GM12878 (cell line): ENCODE data around the gene NFIX. TPM values are rescaled to one million over a fixed set of nuclear protein-coding genes. Genes with fewer than 3 reads are reported as not detected.

ENCODE experiments used
- ASH2L ChIP-seq: fragments of 300-600, 200-600 bp; sonication (generic); IDR thresholded peaks from 2 replicates; pipeline ENCODE4 v1.6.1; 2017; ENCODE audit warnings: low read depth, mild to moderate bottlenecking, borderline replicate concordance
- EZH2 ChIP-seq: IDR thresholded peaks from 2 replicates; pipeline ENCODE4 v1.6.1; 2012; ENCODE audit warnings: low read depth, mild to moderate bottlenecking, control low read depth, inconsistent platforms, low read length, borderline replicate concordance; ENCODE audit not compliant: control insufficient read depth
- GATAD2B ChIP-seq: fragments of 450-650 bp; conservative IDR thresholded peaks from 2 replicates; pipeline ENCODE4 v1.6.1; 2017; ENCODE audit warnings: low read depth, mild to moderate bottlenecking, moderate library complexity
- HCFC1 ChIP-seq: fragments of 150-350 bp; IDR thresholded peaks from 2 replicates; pipeline ENCODE4 v1.6.1; 2014; ENCODE audit warnings: low read length
- IKZF2 ChIP-seq, 2 experiments: fragments of 450-650 bp; IDR thresholded peaks; 2 replicates each; pipeline ENCODE4 v1.6.1; 2017; ENCODE audit warnings: mild to moderate bottlenecking in 2 of 2, moderate library complexity in 2 of 2
- JUNB ChIP-seq: IDR thresholded peaks from 2 replicates; pipeline ENCODE4 v1.6.1; 2016; ENCODE audit warnings: antibody characterized with exemption, mild to moderate bottlenecking
- KAT2A ChIP-seq: conservative IDR thresholded peaks from 2 replicates; pipeline ENCODE4 v1.6.1; 2011; ENCODE audit warnings: low read depth, low read length; ENCODE audit not compliant: control insufficient read depth
- KDM1A ChIP-seq: fragments of 200-600 bp; sonication (generic); IDR thresholded peaks from 2 replicates; pipeline ENCODE4 v1.6.1; 2016; ENCODE audit warnings: borderline replicate concordance
- MEF2B ChIP-seq: fragments of 450-650 bp; IDR thresholded peaks from 2 replicates; pipeline ENCODE4 v1.6.1; 2018; ENCODE audit warnings: mild to moderate bottlenecking, moderate library complexity; ENCODE audit not compliant: partially characterized antibody, poor library complexity, severe bottlenecking
- NFXL1 ChIP-seq: fragments of 450-650 bp; IDR thresholded peaks from 2 replicates; pipeline ENCODE4 v1.6.1; 2017; ENCODE audit warnings: antibody characterized with exemption, mild to moderate bottlenecking, borderline replicate concordance
- NFYA ChIP-seq: IDR thresholded peaks from 2 replicates; pipeline ENCODE4 v1.6.1; 2011; ENCODE audit warnings: low read depth, mild to moderate bottlenecking, low read length, improper control_type of control experiment, borderline replicate concordance
- NFYB ChIP-seq: IDR thresholded peaks from 2 replicates; pipeline ENCODE4 v1.6.1; 2011; ENCODE audit warnings: low read depth, mild to moderate bottlenecking, low read length, improper control_type of control experiment, moderate library complexity; ENCODE audit not compliant: insufficient read depth
- NR2C2 ChIP-seq: IDR thresholded peaks from 2 replicates; pipeline ENCODE4 v1.6.1; 2011; ENCODE audit warnings: borderline replicate concordance, low read depth; ENCODE audit not compliant: control insufficient read depth, insufficient read length
- NRF1 ChIP-seq: conservative IDR thresholded peaks from 2 replicates; pipeline ENCODE4 v1.6.1; 2011; ENCODE audit warnings: mild to moderate bottlenecking, low read depth, low read length, improper control_type of control experiment
- POLR2A ChIP-seq: IDR thresholded peaks from 2 replicates; pipeline ENCODE4 v1.6.1; 2011; ENCODE audit warnings: low read depth, mild to moderate bottlenecking, low read length
- RAD51 ChIP-seq: fragments of 450-650 bp; IDR thresholded peaks from 2 replicates; pipeline ENCODE4 v1.6.1; 2016; ENCODE audit warnings: moderate library complexity, mild to moderate bottlenecking, inconsistent platforms
- SMARCA5 ChIP-seq: fragments of 450-650 bp; IDR thresholded peaks from 2 replicates; pipeline ENCODE4 v1.6.1; 2017; ENCODE audit warnings: mild to moderate bottlenecking
- SRF ChIP-seq, 2 experiments: IDR thresholded peaks; 2 replicates each; pipeline ENCODE4 v1.6.1; 2011; ENCODE audit warnings: low read depth in 2 of 2, low read length in 2 of 2, mild to moderate bottlenecking in 1 of 2, moderate library complexity in 1 of 2
- YBX1 ChIP-seq: fragments of 450-650 bp; IDR thresholded peaks from 2 replicates; pipeline ENCODE4 v1.6.1; 2016; ENCODE audit warnings: antibody characterized with exemption
- ZSCAN29 ChIP-seq: fragments of 450-650 bp; IDR thresholded peaks from 2 replicates; pipeline ENCODE4 v1.6.1; 2017; ENCODE audit warnings: mild to moderate bottlenecking, moderate library complexity
- polyA plus RNA-seq, 11 experiments: library from polyadenylated mRNA; depleted of rRNA in 4 of 11; unstranded in 6 of 11; stranded (reverse) in 5 of 11; fragments of >200 nt; fragmentation: Nextera tagmentation in 4 of 11; fragmentation: Illumina TruSeq in 1 of 11; extraction: Ambion mirVana in 4 of 11; extraction: Trizol in 1 of 11; gene quantifications; 1 replicate in 1 of 11; 2 replicates in 10 of 11; pipeline versions ENCODE4 v1.2.1 to v1.2.3, GENCODE V29; 2011 to 2016; ENCODE audit warnings: inconsistent platforms in 2 of 11, missing spikeins in 2 of 11, low read depth in 1 of 11
- total RNA-seq, 4 experiments: library from RNA; depleted of rRNA in 3 of 4; stranded (reverse); fragments of >200 nt in 3 of 4; fragmentation: Illumina TruSeq in 1 of 4; extraction: Trizol in 1 of 4; gene quantifications; 2 replicates each; pipeline versions ENCODE4 v1.2.1 to v1.2.3, GENCODE V29; 2013 to 2021
- TF ChIP-seq, protein P1 (sequence below): IDR thresholded peaks from 2 replicates; pipeline ENCODE4 v1.6.1; 2011; ENCODE audit warnings: low read depth, low read length, improper control_type of control experiment, borderline replicate concordance
- TF ChIP-seq, protein P2 (sequence below): fragments of 450-650 bp; IDR thresholded peaks from 2 replicates; pipeline ENCODE4 v1.6.1; 2016; ENCODE audit warnings: mild to moderate bottlenecking, moderate library complexity, borderline replicate concordance
- TF ChIP-seq, protein P3 (sequence below): fragments of 450-650 bp; conservative IDR thresholded peaks from 2 replicates; pipeline ENCODE4 v1.6.1; 2017; ENCODE audit warnings: mild to moderate bottlenecking, moderate library complexity

The NFIX gene
- total and polyA plus RNA-seq, 10 of the 15 experiments (the other 5 are each of a cell fraction or from before 2014, with no cell fraction given): 0.02 to 2.2 (median 0.28) TPM

DNA sequence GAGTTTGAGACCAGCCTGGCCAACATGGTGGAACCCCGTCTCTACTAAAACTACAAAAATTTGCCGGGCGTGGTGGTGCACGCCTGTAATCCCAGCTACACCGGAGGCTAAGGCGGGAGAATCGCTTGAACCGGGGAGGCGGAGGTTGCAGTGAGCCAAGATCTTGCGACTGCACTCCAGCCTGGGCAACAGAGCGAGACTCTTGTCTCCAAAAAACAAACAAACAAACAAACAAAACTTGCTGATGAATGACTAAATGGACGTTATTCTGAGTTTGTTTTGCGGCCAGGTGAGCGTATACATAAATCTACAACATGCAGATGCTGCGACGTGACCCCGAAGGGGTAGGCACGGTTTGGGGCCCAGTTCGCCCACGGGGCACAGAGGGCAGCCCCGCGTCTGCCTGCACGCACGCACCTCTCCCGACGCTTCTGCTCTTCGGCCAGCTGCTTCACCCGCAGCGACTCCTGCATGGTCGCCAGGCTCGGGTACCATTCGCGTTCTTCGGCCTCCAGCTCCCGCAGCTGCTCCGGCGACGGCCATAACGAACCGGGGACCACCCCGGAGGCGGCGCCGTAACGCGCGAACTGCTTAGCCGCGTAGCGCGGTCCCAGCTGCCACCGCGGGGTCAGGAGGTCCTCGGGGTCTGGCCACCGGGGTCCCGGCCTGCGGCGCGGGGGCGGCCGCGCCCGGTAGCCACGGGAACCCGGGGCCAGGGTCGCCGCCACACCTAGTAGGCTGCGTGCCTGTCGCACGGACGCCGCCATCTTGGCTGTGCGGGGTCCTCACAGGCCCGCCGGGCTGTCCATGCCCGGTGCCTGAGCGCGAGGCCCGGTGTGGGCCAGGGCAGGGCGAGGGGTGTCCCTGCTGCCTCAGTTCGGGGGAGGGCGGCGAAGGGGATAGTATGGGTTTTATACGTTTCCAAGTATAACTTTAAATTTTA lies 38.6 kb upstream of the NFIX start, which contains the start of gene GADD45GIP1 (continued):
- TF ChIP-seq, protein P1, sequence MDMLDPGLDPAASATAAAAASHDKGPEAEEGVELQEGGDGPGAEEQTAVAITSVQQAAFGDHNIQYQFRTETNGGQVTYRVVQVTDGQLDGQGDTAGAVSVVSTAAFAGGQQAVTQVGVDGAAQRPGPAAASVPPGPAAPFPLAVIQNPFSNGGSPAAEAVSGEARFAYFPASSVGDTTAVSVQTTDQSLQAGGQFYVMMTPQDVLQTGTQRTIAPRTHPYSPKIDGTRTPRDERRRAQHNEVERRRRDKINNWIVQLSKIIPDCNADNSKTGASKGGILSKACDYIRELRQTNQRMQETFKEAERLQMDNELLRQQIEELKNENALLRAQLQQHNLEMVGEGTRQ: no peak
- TF ChIP-seq NR2C2: no peak
- TF ChIP-seq POLR2A: peak; percentile 99
- peak; percentile 65 for TF ChIP-seq HCFC1
- TF ChIP-seq ZSCAN29: peak; percentile 55; the same call in 1 of the 2 replicates
- TF ChIP-seq KDM1A: no peak
- no peak for TF ChIP-seq NRF1
- TF ChIP-seq NFYA: no peak
- no peak for TF ChIP-seq MEF2B
- 0 out of 2 replicates have a peak, but pooled peaks have one; percentile 32 for TF ChIP-seq NFXL1
- TF ChIP-seq ASH2L: peak; percentile 77; the same call in 1 of the 2 replicates
- TF ChIP-seq EZH2: no peak
- TF ChIP-seq GATAD2B: peak; percentile 81
- TF ChIP-seq IKZF2 (IDR thresholded peaks at IDR 0.05): no peak
- TF ChIP-seq RAD51: no peak
- TF ChIP-seq JUNB: no peak
- TF ChIP-seq NFYB: no peak
- TF ChIP-seq SRF (IDR thresholded peaks at IDR 0.05; ENCODE audit: low read depth in 2 of 2, low read length in 2 of 2): no peak
- TF ChIP-seq, protein P2, sequence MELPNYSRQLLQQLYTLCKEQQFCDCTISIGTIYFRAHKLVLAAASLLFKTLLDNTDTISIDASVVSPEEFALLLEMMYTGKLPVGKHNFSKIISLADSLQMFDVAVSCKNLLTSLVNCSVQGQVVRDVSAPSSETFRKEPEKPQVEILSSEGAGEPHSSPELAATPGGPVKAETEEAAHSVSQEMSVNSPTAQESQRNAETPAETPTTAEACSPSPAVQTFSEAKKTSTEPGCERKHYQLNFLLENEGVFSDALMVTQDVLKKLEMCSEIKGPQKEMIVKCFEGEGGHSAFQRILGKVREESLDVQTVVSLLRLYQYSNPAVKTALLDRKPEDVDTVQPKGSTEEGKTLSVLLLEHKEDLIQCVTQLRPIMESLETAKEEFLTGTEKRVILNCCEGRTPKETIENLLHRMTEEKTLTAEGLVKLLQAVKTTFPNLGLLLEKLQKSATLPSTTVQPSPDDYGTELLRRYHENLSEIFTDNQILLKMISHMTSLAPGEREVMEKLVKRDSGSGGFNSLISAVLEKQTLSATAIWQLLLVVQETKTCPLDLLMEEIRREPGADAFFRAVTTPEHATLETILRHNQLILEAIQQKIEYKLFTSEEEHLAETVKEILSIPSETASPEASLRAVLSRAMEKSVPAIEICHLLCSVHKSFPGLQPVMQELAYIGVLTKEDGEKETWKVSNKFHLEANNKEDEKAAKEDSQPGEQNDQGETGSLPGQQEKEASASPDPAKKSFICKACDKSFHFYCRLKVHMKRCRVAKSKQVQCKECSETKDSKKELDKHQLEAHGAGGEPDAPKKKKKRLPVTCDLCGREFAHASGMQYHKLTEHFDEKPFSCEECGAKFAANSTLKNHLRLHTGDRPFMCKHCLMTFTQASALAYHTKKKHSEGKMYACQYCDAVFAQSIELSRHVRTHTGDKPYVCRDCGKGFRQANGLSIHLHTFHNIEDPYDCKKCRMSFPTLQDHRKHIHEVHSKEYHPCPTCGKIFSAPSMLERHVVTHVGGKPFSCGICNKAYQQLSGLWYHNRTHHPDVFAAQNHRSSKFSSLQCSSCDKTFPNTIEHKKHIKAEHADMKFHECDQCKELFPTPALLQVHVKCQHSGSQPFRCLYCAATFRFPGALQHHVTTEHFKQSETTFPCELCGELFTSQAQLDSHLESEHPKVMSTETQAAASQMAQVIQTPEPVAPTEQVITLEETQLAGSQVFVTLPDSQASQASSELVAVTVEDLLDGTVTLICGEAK: no peak
- TF ChIP-seq SMARCA5: peak; percentile 81; the same call in 1 of the 2 replicates
- TF ChIP-seq, protein P3, sequence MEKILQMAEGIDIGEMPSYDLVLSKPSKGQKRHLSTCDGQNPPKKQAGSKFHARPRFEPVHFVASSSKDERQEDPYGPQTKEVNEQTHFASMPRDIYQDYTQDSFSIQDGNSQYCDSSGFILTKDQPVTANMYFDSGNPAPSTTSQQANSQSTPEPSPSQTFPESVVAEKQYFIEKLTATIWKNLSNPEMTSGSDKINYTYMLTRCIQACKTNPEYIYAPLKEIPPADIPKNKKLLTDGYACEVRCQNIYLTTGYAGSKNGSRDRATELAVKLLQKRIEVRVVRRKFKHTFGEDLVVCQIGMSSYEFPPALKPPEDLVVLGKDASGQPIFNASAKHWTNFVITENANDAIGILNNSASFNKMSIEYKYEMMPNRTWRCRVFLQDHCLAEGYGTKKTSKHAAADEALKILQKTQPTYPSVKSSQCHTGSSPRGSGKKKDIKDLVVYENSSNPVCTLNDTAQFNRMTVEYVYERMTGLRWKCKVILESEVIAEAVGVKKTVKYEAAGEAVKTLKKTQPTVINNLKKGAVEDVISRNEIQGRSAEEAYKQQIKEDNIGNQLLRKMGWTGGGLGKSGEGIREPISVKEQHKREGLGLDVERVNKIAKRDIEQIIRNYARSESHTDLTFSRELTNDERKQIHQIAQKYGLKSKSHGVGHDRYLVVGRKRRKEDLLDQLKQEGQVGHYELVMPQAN: peak; percentile 96
- TF ChIP-seq YBX1: no peak
- no peak for TF ChIP-seq KAT2A
